Measurements from ENCODE around the gene LGMN.

GRCh38 chr14:92718664-92719063 is 29.8 kb downstream of the LGMN start:
- no peak for TF ChIP-seq CTCF (conservative IDR thresholded peaks at IDR 0.05; ENCODE audit: low read depth in 2 of 2)
- no peak for TF ChIP-seq EZH2 (IDR thresholded peaks at IDR 0.05; ENCODE audit: low read depth, unreplicated experiment)
- TF ChIP-seq EZH2phosphoT487 (IDR thresholded peaks at IDR 0.05; ENCODE audit: unreplicated experiment): no peak
- TF ChIP-seq POLR2AphosphoS5 (IDR thresholded peaks at IDR 0.05; ENCODE audit: low read depth): no peak
- TF ChIP-seq ETS1 (IDR thresholded peaks at IDR 0.05): no peak
- TF ChIP-seq REST (IDR thresholded peaks at IDR 0.05; ENCODE audit: unreplicated experiment): no peak
- TF ChIP-seq CREB1 (CRISPR knock-in tag; IDR thresholded peaks at IDR 0.05; ENCODE audit: low read depth): no peak
- TF ChIP-seq ZNF114 (CRISPR knock-in tag; IDR thresholded peaks at IDR 0.05): no peak
- TF ChIP-seq ZNF331 (CRISPR knock-in tag; IDR thresholded peaks at IDR 0.05; ENCODE audit: low read depth): no peak
- TF ChIP-seq JUNB (IDR thresholded peaks at IDR 0.05; ENCODE audit: unreplicated experiment): no peak
- no peak for TF ChIP-seq STAT1 (IDR thresholded peaks at IDR 0.05; ENCODE audit: unreplicated experiment)

Measured in GM23338 (cell line).